Measurements from ENCODE around the gene RHOC. TPM values are rescaled to one million over a fixed set of nuclear protein-coding genes. Genes with fewer than 3 reads are reported as not detected.
A peak's percentile ranks its signal among the peaks of the same experiment; 100 is the strongest.

Gene RHOC
- total RNA-seq, 2 donors from 2014 or later, result 45.7 to 54.4 TPM

GRCh38 chr1:112714313-112715263 lies 7.7 kb upstream of the RHOC start:
- peaks cover 41% of the 10 kb centered on the region for H3K27me3 Mint-ChIP-seq (ENCODE audit: low read depth)
- peak; percentile 1 to 4 for ATAC-seq (replicated peaks in 1 of 2)
- H3K9me3 Mint-ChIP-seq, result no peaks in the 10 kb centered on the region
- H3K27ac Mint-ChIP-seq, result no peak overlapping the region
- peak; percentile 36 to 40 for DNase-seq
- H3K4me1 Mint-ChIP-seq (ENCODE audit: low read depth), result peaks cover 37% of the 10 kb centered on the region
- H3K4me3 Mint-ChIP-seq, result peak overlapping the region; percentile 78 to 90
- no peaks in the 10 kb centered on the region for H3K36me3 Mint-ChIP-seq (ENCODE audit: insufficient read depth in 2 of 2)

GRCh38 chr1:112713466-112714312 lies 6.8 kb upstream of the RHOC start:
- DNase-seq, result no peak
- no peak for ATAC-seq (replicated peaks in 1 of 2)
- H3K4me3 Mint-ChIP-seq, result peak overlapping the region; percentile 78 to 90

DNA sequence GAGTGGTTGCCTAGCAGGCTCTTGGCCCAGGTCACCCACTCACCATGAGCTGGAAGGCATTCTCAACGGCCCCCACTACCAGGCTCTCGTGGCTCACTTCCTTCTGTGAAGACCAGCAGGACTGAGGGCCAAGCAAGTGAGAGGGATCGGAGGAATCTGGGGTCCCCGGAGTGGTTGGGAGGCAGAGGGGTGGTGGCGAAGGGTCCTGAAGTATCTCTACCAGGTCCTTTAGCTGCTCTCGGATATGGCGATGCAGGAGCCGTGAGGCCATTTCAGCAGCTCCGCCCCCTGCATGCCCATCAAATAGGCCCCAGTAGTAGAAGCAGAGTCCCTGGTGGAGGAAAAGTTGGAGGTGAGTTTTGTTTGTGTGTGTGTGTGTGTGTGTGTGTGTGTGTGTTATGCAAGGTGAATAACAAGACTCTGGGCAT lies 5.8 kb upstream of the RHOC start:
- no peaks in the 10 kb centered on the region for H3K36me3 Mint-ChIP-seq (ENCODE audit: insufficient read depth in 2 of 2)
- no peak overlapping the region for H3K4me3 Mint-ChIP-seq

More at GRCh38 chr1:112713466-112714312, 6.8 kb upstream of the RHOC start:
- Mint-ChIP-seq H3K4me1 (ENCODE audit: low read depth) (peaks cover 39% of the 10 kb centered on the region), H3K36me3 (ENCODE audit: insufficient read depth in 2 of 2) (no peaks in the 10 kb centered on the region), H3K27ac (no peak overlapping the region), H3K9me3 (no peaks in the 10 kb centered on the region), H3K27me3 (ENCODE audit: low read depth) (peaks cover 32% of the 10 kb centered on the region)

DNA sequence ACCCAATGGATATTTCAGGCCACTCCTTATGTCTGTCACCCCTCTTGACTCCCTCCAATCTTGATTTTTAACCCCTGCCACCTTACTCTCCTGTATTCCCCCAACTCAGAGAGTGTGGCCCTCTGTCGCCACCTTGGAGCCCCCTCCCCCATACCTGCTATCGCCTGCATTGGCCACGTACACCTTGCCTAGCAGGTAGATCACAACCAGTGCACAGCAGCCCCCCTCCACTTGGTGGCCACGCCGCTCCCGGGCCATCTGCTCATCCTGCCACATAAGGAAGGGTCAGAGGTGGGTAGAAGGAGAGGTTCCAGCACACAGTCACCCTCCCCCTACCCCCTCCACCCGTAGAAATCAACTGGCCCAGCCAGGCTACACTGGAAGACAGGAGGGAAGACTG lies 5.3 kb upstream of the RHOC start:
- H3K4me3 Mint-ChIP-seq, result no peak overlapping the region
- H3K4me1 Mint-ChIP-seq (ENCODE audit: low read depth), result peaks cover 35% of the 10 kb centered on the region
- H3K36me3 Mint-ChIP-seq (ENCODE audit: insufficient read depth in 2 of 2), result peaks cover 0 to 2% of the 10 kb centered on the region in 2 donors
- DNase-seq, result no peak
- peaks cover 33% of the 10 kb centered on the region for H3K27me3 Mint-ChIP-seq (ENCODE audit: low read depth)
- H3K9me3 Mint-ChIP-seq, result no peaks in the 10 kb centered on the region
- no peak overlapping the region for H3K27ac Mint-ChIP-seq
- ATAC-seq (replicated peaks in 1 of 2), result no peak

More for the DNA sequence above, 5.8 kb upstream of the RHOC start:
- Mint-ChIP-seq H3K27ac (no peak overlapping the region), H3K9me3 (no peaks in the 10 kb centered on the region), H3K27me3 (ENCODE audit: low read depth) (peaks cover 34% of the 10 kb centered on the region), H3K4me1 (ENCODE audit: low read depth) (peaks cover 36% of the 10 kb centered on the region)
- DNase-seq, result no peak
- no peak for ATAC-seq (replicated peaks in 1 of 2)

DNA sequence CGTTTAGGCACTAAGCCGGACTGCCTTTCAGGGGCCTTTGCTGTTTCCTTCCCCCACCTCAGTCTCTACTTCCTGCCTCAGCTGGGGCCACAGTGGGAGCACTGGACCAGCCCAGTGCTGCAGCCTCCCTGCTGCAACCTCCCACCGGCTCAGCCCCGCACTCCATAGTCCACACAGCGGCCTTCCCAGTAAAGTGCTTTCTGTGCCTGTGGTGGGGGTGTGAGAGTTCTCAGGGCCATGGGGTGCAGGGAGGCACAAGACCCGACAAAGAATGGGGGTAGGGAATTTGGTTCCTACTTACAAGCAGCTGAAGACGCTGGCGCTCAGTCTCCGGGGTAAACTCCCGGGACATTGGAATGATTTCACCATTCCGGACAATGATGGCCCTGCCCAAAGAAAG lies 4.7 kb upstream of the RHOC start:
- Mint-ChIP-seq H3K36me3 (ENCODE audit: insufficient read depth in 2 of 2) (peaks cover 0 to 2% of the 10 kb centered on the region in 2 donors), H3K4me1 (ENCODE audit: low read depth) (peaks cover 30% of the 10 kb centered on the region), H3K9me3 (no peaks in the 10 kb centered on the region), H3K4me3 (no peak overlapping the region), H3K27ac (no peak overlapping the region), H3K27me3 (ENCODE audit: low read depth) (peaks cover 28% of the 10 kb centered on the region)
- DNase-seq, result no peak
- ATAC-seq (replicated peaks in 1 of 2), result no peak

DNA sequence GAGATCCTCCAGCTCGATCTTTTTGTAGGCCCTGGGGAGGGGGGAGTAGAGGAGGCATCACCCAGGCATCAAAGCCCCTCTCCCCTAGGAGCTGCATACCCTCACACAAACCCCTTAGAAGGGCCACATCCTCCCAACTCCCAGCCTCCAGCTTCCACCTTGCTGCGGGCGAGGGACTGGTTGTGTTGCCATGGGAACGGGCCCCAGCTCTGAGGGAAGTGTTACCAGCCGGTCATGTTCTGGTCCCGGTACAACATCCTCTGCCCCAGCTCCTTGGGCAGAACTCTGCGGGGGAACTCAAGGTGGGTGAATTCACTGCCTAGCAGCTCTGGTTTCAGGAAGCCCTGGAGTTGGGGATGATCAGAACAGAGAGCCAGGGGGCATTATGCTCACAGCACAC lies 4.1 kb upstream of the RHOC start:
- Mint-ChIP-seq H3K27ac (no peak overlapping the region), H3K4me3 (no peak overlapping the region), H3K27me3 (ENCODE audit: low read depth) (peaks cover 25% of the 10 kb centered on the region), H3K36me3 (ENCODE audit: insufficient read depth in 2 of 2) (peaks cover 0 to 2% of the 10 kb centered on the region in 2 donors), H3K9me3 (no peaks in the 10 kb centered on the region), H3K4me1 (ENCODE audit: low read depth) (peaks cover 26% of the 10 kb centered on the region)
- ATAC-seq (replicated peaks in 1 of 2) (no peak), DNase-seq (no peak)

DNA sequence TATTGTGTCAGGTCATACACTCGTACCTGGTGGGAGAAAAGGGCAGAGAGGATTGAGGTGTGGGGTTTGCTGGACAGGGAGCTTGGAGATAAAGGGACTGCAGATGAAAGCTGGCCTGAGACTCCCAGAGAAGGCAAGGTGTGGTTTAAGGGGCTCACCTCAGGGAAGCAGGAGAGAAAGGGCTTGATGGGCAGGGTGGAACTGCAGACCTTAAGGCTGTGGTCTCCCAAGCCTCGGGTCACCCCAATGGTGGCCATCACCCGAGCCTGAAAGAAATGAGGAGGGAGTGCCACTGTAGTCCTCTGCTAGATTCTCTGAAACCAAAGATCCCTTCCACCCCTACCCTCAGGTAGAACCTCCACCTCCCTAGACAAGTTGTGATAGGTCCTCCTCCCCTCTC lies 3.7 kb upstream of the RHOC start:
- ATAC-seq (replicated peaks in 1 of 2), result no peak
- no peak overlapping the region for H3K27ac Mint-ChIP-seq
- H3K4me3 Mint-ChIP-seq, result no peak overlapping the region
- peaks cover 26% of the 10 kb centered on the region for H3K4me1 Mint-ChIP-seq (ENCODE audit: low read depth)
- peaks cover 0 to 2% of the 10 kb centered on the region in 2 donors for H3K36me3 Mint-ChIP-seq (ENCODE audit: insufficient read depth in 2 of 2)
- H3K9me3 Mint-ChIP-seq, result no peaks in the 10 kb centered on the region
- H3K27me3 Mint-ChIP-seq (ENCODE audit: low read depth), result peaks cover 25% of the 10 kb centered on the region
- DNase-seq, result no peak

- Mint-ChIP-seq H3K27ac (no peak overlapping the region), H3K27me3 (ENCODE audit: low read depth) (peaks cover 25% of the 10 kb centered on the region)
Observed at GRCh38 chr1:112710159-112710558, 3.2 kb upstream of the RHOC start.

DNA sequence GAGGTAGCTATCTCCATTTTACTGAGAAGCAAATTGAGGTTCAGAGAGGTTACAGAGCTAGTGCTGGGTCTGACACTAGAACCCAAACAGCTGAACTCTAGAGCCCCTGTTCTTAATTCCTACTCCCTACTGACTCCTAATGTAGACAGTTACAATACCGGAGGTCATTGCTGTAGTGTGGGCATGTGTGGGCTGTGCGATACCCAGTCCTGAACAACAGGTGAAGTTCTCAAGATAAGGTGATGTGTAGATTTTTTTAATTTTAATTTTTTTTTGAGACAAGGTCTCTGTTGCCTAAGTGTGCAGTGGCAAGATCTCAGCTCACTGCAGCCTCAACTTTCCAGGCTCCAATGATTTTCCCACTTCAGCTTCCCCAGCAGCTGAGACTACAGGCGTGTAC lies 1.6 kb upstream of the RHOC start:
- Mint-ChIP-seq H3K4me1 (ENCODE audit: low read depth) (peaks cover 43% of the 10 kb centered on the region), H3K36me3 (ENCODE audit: insufficient read depth in 2 of 2) (peaks cover 0 to 2% of the 10 kb centered on the region in 2 donors), H3K9me3 (no peaks in the 10 kb centered on the region), H3K27me3 (ENCODE audit: low read depth) (peaks cover 12% of the 10 kb centered on the region), H3K27ac (no peak overlapping the region), H3K4me3 (peak overlapping the region in 1 of 2 donors; percentile 82)
- DNase-seq (no peak), ATAC-seq (replicated peaks in 1 of 2) (no peak)

More at GRCh38 chr1:112710159-112710558, 3.2 kb upstream of the RHOC start:
- Mint-ChIP-seq H3K9me3 (no peaks in the 10 kb centered on the region), H3K4me1 (ENCODE audit: low read depth) (peaks cover 28% of the 10 kb centered on the region), H3K36me3 (ENCODE audit: insufficient read depth in 2 of 2) (peaks cover 0 to 2% of the 10 kb centered on the region in 2 donors), H3K4me3 (no peak overlapping the region)
- DNase-seq, result no peak
- ATAC-seq (replicated peaks in 1 of 2), result no peak

DNA sequence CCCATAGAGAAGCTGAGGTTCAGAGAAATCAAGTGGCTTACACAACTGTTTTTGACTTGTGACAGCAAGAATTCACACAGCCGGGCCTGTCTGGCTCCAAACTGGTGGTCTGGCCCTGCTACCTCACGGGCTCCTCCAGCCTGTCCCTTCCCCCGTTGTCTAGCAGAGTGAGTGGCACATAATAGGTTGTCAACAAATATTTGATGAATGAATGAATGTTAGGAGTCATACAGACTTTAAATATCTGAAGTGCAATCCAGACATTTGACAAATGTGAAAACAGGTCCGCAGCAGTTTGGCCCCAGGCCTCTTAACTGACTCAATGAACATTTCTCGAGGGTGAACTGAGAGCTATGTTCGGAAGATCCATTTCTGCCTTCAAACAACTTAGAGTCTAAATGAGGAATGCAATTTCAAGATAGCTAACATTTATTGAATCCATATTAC lies 1.1 kb upstream of the RHOC start:
- Mint-ChIP-seq H3K4me3 (peak overlapping the region; percentile 80 to 82), H3K27ac (no peak overlapping the region), H3K36me3 (ENCODE audit: insufficient read depth in 2 of 2) (peaks cover 0 to 2% of the 10 kb centered on the region in 2 donors), H3K9me3 (no peaks in the 10 kb centered on the region), H3K27me3 (ENCODE audit: low read depth) (peaks cover 9% of the 10 kb centered on the region), H3K4me1 (ENCODE audit: low read depth) (peaks cover 46% of the 10 kb centered on the region)
- DNase-seq (no peak), ATAC-seq (replicated peaks in 1 of 2) (no peak)

GRCh38 chr1:112707221-112708001 lies 484 bp upstream of the RHOC start:
- Mint-ChIP-seq H3K36me3 (ENCODE audit: insufficient read depth in 2 of 2) (peaks cover 2% of the 10 kb centered on the region in 2 donors), H3K4me3 (peak overlapping the region; percentile 80 to 82), H3K27ac (peak overlapping the region; percentile 66), H3K27me3 (ENCODE audit: low read depth) (peaks cover 9% of the 10 kb centered on the region), H3K9me3 (no peaks in the 10 kb centered on the region), H3K4me1 (ENCODE audit: low read depth) (peaks cover 50% of the 10 kb centered on the region)
- DNase-seq, result peak; percentile 79 to 84
- peak; percentile 66 to 70 for ATAC-seq (replicated peaks in 1 of 2)

GRCh38 chr1:112704934-112705627 lies 1.8 kb downstream of the RHOC start:
- Mint-ChIP-seq H3K27ac (peak overlapping the region; percentile 43), H3K27me3 (ENCODE audit: low read depth) (peaks cover 9% of the 10 kb centered on the region), H3K4me3 (peak overlapping the region; percentile 80 to 86), H3K4me1 (ENCODE audit: low read depth) (peaks cover 69% of the 10 kb centered on the region), H3K9me3 (no peaks in the 10 kb centered on the region), H3K36me3 (ENCODE audit: insufficient read depth in 2 of 2) (peaks cover 5 to 11% of the 10 kb centered on the region in 2 donors)
- peak; percentile 59 to 67 for ATAC-seq (replicated peaks in 1 of 2)
- DNase-seq, result peak; percentile 61 to 66
